Activated CD4-positive, CD25-positive, alpha-beta regulatory T cell treated with anti-CD3 and anti-CD28 coated beads, Interleukin-2, amount 50 U/mL, for 24 hours (primary cell): ENCODE measurements around the gene SRP68.

Experiments
- ATAC-seq, 2 donors: fragments of 150-1000 bp; cut with Tn5 transposase; one replicate each; pipeline ENCODE4 v1.10.0; 2021; ENCODE audit warnings: mild to moderate bottlenecking in 1 of 2, moderate library complexity in 1 of 2

The SRP68 gene

DNA sequence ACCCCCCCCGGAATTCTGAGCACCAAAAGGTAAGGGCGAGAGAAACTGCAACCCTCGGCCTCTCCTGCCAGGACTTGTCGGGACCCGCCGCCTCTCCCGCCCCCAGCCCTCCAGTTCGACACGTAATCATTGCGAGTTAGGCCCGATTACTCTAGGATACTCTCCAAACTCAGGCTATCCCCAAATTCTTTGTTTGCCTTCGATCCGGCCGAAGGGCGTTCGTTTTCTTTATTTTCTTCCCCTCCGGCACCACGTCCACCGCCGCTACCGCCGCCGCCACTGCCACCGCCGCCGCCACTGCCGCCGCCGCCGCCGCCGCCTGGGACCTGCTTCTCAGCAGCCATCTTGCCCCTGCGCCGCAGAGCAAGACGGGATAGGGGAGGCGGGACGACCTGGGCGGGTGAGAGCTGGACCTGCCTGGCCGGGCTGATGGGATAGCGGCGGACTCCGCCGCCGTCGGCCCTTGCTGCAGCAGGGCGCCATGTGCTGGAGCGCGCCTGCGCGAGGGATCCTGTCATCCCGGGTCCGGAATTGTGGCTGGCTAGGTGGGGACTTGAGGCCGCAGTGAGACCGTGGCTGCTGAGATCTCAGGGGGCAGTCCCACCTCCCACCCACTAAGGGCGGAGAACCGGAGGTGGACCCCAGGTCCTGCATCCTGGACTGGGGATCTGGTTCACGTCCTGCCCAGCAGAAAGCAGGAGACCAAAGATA lies at the start of gene SRP68:
Gene SRP68, minus strand, starts transcription at position 370 of the 711 bp plus-strand sequence. Its CDS starts 26 bp downstream, at position 344.
- ATAC-seq: peak; percentile 70 to 77

GRCh38 chr17:76121932-76122430 lies 49.7 kb upstream of the SRP68 start:
- peak; percentile 10 to 25 for ATAC-seq

DNA sequence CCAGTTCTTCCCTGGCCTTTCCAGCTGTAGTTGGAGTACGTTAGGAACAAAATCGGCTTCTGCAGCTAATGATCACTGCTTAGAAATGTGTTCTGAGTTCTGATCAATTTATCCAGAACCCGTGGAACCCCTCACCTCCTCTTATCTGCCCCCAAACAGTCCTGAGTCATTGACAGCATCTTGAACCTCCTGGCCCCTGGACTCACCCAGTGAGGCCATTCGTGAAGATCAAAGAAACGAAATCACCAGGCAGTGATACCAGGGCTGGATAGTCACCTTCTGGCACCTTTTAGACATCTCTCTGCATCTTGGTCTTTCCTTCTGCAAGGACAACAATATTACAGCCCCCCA lies 48.3 kb upstream of the SRP68 start:
- no peak for ATAC-seq

- ATAC-seq: no peak
These were observed 47.4 kb upstream of the SRP68 start for GRCh38 chr17:76119409-76120371.

DNA sequence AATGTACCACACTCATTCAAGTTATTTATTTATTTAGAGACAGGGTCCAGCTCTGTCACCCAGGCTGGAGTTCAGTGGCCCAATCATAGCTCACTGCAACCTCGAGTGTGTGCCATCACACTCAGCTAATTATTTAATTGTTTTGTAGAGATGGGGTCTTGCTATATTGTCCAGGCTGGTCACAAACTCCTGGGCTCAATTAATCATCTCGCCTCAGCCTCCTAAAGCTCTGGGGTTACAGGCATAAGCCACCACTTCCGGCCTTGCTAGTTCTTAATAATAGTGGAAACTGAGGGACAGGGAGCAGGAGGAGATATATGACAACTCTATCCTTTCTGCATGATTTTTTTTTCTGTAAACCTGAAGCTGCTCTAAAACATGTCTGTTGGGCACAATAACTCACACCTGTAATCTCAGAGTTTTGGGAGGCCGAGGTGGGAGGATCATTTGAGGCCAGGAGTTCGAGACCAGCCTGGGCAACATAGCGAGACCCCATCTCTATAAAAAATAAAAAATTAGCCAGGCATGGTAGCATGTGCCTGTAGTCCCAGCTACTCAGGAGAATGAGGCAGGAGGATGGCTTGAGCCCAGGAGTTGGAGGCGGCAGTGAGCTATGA lies 42.9 kb upstream of the SRP68 start:
- no peak for ATAC-seq

DNA sequence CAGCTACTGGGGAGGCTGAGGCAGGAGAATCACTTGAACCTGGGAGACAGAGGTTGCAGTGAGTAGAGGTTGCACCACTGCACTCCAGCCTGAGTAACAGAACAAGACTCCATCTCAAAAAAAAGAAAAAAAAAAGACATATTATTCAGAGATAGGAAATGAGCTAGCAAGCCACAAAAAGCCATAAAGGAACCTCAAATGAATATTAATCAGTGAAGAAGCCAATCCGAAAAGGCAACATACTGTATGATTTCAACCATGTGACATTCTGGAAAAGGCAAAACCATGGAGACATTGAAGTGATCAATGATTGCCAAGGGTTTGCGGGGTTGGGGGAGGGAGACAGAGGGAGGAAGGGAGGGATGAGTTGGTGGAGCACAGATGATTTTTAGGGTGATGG lies 39.6 kb upstream of the SRP68 start:
- ATAC-seq: no peak

- ATAC-seq: no peak
These were observed 35.2 kb upstream of the SRP68 start for GRCh38 chr17:76107509-76107908.

- no peak for ATAC-seq
These were observed 34.4 kb upstream of the SRP68 start for GRCh38 chr17:76106703-76107102.

DNA sequence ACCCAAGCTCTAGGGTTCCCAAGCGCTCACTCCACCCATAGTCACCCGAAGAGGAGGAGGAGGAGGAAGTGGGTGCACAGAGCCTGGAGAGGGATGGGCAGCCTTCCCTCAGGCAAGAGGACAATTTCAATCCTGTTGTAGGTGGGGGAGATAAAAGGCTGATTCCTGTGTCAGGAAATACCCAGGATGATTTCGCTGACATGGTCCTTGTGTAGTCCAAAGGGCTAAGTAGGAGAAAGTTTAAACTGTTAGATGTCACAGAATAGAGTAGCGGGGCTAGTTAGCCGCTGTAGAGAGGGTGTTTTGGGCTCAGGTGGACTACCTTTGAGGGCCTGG lies 32.5 kb upstream of the SRP68 start:
- ATAC-seq: no peak

GRCh38 chr17:76104140-76104895 lies 32.0 kb upstream of the SRP68 start:
- no peak for ATAC-seq

GRCh38 chr17:76103274-76104139 lies 31.2 kb upstream of the SRP68 start, which contains the start of gene EXOC7:
EXOC7 (minus strand) TSS chr17:76103787; CDS start chr17:76103692, 95 bp downstream.
- peak; percentile 87 to 88 for ATAC-seq

DNA sequence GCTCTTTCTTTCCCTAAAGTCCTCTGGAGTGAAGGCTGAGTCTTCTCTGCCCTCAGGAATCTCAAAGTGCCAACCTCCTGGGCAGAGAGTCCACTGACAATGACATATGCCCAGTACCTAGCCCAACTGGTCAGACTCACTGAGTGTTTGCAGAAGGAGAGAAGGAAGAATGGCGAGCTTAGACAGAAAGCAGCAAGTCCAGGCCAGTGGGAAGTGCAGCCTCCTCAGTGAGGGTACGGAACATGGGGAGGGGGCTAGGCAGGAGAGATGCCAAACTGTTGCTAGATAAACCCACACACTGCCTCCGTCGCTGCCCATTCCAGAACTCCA lies 30.6 kb upstream of the SRP68 start:
- ATAC-seq: no peak

GRCh38 chr17:76097716-76098295 lies 25.5 kb upstream of the SRP68 start:
- ATAC-seq: no peak

GRCh38 chr17:76095943-76096342 lies 23.6 kb upstream of the SRP68 start:
- no peak for ATAC-seq

DNA sequence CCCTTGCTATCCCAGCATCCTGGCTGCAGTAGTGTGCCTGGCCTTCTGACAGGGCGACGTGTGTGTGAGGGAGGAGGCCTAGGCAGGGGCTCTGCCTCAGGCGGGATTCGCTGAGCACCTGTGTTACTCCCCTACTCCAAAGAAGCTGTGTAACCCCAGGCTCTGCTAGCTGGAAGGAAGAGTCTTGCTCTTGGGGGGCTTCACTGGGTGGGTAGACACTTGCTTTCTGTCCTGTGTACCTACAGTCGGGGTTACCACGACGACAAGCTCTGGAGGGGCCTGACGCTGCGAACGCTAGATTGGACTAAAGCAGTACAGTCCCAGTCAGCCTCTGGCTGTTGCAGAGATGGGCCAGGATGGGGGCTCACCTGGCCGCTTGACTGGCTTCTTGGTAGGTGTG lies 21.7 kb upstream of the SRP68 start:
- ATAC-seq: no peak

DNA sequence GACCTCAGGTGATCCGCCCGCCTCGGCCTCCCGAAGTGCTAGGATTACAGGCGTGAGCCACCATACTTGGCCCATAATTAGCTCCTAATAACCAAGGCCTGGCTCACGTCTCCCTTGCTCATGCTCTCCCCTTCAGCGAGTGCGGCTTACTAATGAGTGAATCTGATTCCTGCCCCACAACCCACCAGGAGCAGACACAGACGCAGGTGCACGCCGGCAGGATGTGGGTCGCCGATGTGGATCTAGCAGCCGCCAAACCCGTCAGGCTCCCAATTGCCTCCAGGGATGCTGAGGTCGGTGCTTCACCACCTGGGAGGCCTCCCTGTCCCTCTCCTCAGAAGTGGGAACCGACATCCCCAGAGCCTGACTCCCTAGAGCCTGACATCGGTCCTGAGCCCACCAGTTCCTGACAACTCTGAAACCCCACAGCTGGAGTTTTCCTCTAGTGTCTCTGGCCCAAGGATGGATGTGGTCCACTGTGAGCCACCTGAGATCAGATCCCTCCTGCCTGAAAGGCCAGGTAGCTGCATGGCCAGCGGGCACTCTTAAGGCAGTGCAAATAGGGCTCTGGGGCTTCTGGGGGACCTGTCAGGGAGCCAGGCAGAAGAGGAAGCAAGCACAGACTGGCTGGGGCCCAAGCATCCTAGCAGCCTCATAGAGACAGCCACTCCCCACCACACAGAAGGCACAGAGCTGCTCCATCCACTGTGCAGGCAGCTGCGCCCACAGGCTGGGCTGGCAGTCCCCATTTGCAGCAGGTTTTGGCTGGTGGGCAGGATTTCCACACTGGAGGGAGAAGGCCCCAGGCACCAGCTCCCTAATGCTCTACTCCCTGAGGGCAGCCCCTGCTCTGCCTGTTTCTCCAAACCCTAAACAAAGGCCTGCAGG lies 20.5 kb upstream of the SRP68 start:
- ATAC-seq: no peak

- ATAC-seq: peak in 1 of 2 donors; percentile 38
These were observed 19.4 kb upstream of the SRP68 start for GRCh38 chr17:76091526-76092286.

GRCh38 chr17:76090517-76091129 lies 18.3 kb upstream of the SRP68 start:
- no peak for ATAC-seq
